Inflammatory macrophage (primary cell): ENCODE data around the gene LRRC34.

Source experiments
- DNase-seq, 2 donors: peaks; one replicate each; pipeline ENCODE4 v3.0.0-alpha.2; 2020 to 2022

LRRC34 gene

DNA sequence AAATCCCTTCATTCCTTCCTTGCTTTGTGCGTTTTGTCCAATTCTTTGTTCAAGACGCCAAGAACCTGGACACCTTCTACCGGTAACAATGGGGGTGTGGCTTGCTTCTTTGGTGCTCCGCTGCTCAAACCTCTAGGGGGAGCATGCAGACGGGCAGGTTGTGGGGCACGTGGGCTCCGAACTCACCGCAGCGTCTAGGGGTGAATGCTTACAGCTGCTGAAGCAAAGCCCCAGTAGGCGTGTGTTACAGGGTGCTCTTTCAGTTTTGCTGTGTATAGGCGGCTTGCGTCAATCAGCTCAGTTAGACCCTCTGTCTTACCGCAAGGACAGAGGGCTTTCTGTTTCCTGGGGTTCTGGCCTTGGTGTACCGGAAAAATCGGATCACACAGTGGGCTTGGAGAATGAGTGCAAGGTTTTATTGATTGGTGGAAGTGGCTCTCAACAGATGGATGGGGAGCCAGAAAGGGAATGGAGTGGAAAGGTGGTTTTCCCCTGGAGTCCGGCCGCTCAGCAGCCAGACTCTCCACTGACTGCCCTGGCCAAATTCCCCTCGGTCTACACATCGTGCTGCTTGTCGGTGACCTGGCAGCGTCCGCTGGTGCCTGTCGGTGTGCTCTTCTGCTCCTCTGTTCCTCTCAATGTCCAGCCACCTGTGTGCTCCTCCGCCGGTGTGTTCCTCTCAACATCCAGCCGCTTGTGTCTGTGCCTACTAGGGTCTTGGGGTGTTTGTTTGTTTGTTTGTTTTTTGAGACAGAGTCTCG lies 1.2 kb upstream of the LRRC34 start:
- peak; percentile 18 to 40 for DNase-seq

DNA sequence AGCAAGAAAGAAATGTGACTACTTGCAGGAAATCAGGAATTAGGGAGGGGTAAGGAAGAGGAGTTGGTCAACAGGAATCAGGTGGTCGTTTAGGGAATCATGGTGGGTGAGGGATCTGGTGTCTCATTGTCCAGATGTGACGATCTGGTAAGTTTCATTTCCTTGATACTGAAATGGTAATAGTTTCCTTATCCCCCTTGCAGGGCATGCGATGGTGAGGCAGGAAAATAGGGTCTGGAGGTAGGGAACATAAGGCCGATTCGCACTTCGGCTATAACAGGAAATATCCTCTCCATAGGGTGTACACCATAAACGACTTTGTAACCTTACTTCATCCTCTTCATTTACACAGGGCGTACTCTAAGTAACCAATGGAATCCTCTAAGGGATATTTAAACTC lies 574 bp upstream of the LRRC34 start:
- no peak for DNase-seq

DNA sequence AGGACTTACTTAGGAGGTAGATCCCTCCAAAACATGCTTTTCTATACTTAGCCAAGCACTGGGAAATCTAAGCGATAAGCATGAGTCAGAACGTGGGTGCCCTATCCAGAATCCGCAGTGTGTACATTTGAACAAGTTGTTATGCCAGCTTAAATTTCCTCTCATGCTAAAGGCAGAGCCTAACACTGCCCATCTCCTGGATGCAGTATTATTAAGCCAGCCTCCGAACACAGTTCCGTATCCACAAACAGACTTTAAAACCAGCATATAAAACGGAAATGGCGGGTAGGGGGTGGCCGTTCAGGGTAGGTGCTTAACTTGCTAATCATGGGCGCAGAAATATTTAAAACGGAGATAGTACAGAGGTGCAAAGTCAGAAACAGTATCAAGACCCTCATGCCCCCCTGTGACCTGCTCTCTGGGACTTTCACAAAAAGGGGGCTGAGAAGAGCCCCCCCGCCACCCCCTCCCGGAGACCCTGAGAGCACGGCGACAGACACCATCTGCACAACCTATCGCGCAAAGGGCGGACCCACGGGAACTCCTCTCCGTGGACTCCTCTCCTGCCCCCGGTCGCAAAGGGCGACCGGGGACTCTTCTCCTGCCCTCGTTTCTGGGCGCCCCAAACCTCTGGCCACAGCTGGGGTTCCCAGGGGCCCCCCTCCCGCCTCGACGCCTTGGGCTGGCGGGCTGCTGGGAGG lies 923 bp downstream of the LRRC34 start:
- DNase-seq, result no peak

DNA sequence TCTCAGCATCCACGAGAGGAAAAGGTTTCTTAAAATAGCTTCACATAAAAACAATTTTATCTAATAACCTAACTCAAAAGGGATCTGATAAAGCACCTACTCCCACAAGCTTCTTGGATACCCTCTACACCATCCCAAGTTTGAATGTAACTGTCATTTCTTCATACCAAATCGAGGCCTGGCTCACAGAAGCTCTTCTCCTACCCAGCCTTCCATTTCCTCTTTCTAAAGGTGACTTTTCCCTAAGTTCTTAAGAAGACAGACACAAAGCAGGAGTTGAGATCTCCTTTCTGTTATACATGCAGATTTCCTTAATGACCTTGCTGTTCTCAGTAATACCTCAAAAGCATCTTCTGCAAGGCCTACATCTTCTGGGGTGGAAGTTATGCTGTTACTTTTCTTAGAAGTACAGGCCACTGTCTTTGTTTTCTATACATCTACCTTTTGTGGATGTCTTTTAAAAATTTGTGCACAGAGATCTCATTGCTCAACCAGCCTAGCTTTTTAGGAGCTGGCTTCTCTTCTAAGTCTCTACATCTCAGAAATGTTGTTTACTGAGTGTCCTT lies 3.4 kb downstream of the LRRC34 start:
- DNase-seq, result no peak

DNA sequence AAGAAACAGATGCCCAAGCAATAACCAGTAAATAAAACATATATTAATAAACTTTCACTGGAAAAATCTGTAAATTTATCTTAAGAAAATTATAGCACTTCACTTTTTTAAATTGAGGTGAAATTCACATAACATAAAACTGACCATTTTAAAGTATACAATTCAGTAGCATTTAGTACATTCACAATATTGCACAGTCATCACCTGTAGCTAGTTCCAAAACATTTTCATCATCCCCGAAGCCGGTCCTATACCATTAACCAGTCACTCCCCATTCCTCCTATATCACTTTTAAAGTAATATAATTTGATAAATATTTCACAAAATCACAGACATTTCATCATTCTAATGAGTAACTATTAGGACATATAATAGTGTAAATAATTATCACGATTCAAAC lies 8.0 kb downstream of the LRRC34 start:
- no peak for DNase-seq

GRCh38 chr3:169792359-169792758 lies 20.3 kb downstream of the LRRC34 start:
- DNase-seq, result no peak

- DNase-seq, result no peak
These were observed 21.8 kb downstream of the LRRC34 start for GRCh38 chr3:169790687-169791429.

DNA sequence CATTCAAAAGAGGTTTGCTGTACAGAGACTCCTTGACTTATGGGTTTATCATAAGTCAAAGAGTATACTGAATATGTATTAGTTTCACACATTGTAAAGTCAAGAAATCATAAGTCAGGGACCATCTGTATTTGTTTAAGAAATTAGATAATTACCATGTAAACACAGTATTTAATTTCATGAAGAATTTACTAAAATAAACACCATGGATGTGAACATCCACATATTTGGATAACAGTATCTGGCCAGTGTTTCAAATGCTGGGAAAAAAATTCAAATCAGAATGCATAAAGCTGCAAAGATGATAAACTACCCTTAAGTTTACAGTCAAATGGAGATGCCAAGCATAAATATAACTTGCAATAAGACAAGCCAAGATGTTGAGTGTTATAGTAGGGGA lies 22.5 kb downstream of the LRRC34 start:
- DNase-seq, result no peak

DNA sequence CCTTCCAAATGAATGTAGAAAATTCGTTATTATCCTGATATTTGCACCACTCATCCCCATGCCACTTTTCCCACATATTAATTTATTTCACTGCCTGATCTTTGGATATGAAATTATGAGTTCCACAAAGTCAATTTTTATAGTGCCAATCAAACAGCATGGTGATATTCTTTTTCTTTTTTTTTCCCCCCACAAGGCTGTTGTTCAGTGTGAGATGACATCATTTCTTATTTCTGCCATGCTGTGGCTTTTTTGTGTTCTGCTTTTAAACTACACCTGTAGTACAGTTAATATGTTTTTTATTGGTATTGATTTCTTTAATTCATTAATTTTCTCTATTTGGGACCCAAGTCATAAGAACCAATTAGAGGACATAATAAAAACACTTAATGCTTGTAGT lies 24.9 kb downstream of the LRRC34 start:
- DNase-seq, result no peak

DNA sequence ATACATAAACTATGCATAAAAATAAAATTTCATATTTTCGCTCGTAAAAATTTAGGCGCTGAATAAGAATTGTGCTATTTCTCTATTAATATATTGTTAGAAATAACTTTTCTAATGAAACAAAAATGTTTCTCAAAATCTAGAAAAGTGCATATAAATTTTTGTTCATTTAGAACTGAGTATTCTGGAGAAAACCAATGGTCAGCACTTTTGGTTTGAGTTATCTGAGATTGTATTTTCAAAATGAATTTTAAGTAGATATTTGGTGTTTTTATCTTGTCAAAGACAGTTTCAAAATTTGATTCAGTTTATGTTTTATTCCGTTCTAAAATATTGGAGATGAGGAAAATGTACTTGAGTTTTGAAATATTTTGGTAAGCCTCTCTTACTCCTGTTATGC lies 25.6 kb downstream of the LRRC34 start:
- no peak for DNase-seq

- DNase-seq, result no peak
These were observed 31.4 kb downstream of the LRRC34 start for GRCh38 chr3:169781209-169781855.

DNA sequence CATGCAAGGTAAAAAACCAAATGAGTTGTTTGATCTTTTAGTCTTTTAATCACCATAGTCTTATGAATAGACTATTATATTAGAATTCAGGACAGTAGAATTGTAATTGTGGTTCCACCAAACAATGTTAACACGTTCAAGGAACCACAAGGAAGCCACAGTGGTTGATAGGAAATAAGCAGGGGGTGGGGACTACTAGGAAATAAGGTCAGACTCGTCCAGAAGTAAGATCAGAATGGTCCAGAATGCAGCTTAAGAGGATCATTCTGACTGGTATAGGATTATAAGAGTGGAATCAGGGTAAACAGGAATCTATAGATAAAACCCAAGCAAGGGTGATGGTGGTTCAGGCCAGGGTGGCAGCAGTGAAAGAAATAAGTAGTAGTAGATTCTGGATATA lies 32.0 kb downstream of the LRRC34 start:
- no peak for DNase-seq

- no peak for DNase-seq
These were observed 34.9 kb downstream of the LRRC34 start for GRCh38 chr3:169777822-169778221.

GRCh38 chr3:169774186-169774585 lies 38.5 kb downstream of the LRRC34 start:
- DNase-seq, result no peak

GRCh38 chr3:169772897-169773816 lies 39.5 kb downstream of the LRRC34 start, which contains the start of gene MYNN:
MYNN (plus strand) TSS chr3:169773396; CDS start chr3:169774296, 900 bp downstream.
- DNase-seq, result peak; percentile 91 to 92

GRCh38 chr3:169772305-169772896 lies 40.3 kb downstream of the LRRC34 start:
- DNase-seq, result peak; percentile 55 to 68

DNA sequence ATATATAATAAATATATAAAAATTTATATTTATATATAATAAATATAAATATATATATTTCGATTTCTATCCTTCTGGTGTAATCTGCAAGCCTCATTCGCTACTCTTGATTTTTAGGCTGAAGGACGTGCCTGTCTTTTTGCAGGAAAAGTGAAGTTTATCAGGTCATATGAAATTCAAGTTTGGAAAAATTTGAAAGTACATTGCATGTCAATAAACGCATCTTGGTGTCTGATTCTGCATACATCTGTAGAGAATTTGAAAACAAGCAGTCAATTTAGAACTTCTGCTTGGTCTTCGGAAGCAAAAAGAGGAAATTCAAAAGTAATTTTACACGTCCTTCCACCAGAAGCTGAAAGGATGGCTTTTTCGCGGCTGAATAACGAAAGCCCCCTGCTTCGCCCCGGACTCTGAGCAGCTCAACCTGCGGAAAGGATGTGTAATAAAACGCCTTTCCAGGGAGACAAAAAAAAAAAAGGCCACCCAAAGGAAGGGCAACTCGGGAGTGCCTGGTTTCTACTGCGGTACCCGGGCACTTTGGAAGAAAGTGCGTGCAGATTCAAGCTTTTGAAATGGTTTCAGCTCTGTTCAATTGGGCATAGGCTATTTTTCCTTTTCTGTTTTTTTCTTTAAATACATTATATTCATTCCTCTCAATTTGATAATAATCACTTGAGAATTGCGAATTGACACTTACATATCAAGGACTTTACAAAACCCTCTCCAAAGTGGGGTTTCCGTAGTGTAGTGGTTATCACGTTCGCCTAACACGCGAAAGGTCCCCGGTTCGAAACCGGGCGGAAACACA lies 41.0 kb downstream of the LRRC34 start:
- DNase-seq, result peak; percentile 78 to 88

DNA sequence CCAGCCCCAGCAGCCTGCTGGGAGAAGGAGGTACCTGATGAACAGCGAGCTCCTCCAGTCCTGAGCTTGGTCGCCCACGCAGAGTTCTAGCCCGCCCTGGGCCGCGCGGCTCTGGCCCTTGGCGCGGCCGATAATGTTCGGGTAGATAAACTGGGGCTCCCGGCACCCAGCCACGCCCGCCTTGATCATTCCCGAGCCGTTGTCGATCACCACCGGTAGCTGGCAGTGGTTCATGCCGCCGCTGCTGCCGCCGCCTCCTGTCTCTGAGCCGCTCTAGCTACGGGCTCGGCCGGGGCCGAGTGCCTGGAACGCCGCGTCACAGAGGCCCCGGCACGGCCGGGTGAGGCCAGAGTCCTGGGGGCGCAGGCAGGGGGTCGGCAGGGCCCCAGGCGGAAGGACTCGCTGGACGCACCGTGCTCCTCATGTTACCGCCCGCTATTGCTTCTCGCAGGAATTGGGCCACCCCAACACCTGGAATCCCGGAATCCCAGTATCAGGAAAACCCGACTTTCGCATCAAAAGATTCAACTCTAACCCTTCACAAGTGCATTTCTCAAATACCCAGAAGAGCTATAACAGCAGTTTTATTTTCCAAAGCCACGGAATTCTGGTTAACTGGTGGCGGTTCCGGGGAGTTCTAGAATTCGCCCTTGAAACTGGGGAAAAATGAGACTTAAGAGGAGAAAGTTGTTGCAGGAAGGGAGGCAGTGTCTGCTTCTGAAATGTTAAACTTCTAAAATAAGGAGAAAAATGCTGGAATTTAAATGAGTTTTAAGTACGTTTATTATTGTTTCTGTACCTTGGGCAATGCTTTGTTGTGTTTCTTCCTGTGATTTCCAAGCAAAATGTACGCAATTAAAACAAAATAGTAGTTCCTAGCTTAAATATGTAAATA lies 43.2 kb downstream of the LRRC34 start, which contains the start of gene ACTRT3:
Gene ACTRT3 (minus strand): TSS at position 275 of the 895 bp plus-strand sequence. CDS start 41 bp downstream, at position 234.
- DNase-seq, result peak; percentile 59 to 73
